ENCODE data around the gene FAM222A.

The FAM222A gene

DNA sequence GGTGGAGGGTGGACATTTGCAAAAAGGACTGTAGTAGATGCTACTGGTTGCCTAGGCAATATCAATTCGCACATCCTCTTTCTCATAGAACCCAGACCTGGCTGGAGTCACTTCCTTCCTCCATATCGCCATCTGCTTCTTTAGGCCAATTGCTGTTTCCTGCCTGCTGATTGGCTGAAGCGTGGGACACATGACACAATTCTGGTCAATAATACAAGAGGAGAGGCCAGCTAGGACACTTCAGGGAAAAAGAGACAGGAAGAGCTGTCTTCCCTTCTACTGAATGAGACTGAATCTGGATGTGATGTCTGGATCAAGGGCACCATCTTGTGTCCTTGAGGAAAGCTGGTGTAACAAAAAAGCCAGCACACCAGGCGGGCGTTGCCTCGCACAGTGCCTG, 65.8 kb downstream of the FAM222A start:
- DNase-seq = no peak

DNA sequence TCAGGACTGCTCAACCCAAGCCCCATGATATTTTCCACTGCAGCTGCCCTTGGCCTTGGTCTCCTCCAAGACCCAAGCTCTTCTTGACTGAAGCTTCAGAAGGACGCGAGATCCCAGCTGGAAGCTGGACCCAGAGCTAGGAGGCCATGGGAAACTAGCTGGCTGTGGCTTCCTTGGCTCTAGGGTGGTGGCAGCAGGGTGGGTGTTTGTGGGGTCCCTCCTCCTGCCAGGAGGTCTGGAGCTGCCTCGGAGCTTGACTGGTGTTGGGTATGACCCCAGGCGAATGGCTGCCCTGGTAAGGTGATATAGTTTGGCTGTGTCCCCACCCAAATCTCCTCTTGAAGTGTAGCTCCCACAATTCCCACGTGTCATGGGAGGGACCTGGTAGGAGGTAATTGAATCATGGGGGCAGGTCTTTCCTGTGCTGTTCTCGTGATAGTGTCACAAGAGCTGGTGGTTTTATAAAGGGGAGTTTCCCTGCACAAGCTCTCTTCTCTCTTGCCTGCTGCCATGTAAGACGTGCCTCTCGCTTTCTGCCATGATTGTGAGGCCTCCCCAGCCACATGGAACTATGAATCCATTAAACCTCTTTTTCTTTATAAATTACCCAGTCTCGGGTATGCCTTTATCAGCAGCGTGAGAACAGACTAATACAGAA, 68.2 kb downstream of the FAM222A start:
- DNase-seq = no peak

- no peak for DNase-seq
Observed at GRCh38 chr12:109782326-109782703, 68.7 kb downstream of the FAM222A start.

GRCh38 chr12:109783135-109783964, 69.7 kb downstream of the FAM222A start:
- no peak for DNase-seq

GRCh38 chr12:109783965-109784244, 70.3 kb downstream of the FAM222A start:
- no peak for DNase-seq

DNA sequence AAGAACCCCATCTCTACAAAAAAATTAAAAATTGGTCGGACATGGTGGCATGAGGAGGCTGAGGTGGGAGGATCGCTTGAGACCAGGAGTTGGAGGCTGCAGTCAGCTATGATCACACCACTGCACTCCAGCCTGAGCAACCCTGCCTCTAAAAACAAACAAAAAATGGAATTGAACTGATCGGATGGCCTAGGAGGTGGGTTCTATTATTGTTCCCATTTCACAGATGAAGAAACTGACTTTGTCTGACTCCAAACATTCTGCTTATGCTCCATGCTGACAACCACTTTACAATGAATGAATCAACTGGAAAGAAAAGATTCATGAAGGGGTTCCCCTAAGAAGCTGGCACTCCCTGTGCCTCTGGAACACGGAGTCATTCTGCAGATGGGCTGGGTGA, 72.2 kb downstream of the FAM222A start:
- no peak for DNase-seq

- no peak for DNase-seq
Observed at GRCh38 chr12:109786799-109787198, 73.2 kb downstream of the FAM222A start.

GRCh38 chr12:109789526-109790048, 76.0 kb downstream of the FAM222A start:
- DNase-seq = no peak

DNA sequence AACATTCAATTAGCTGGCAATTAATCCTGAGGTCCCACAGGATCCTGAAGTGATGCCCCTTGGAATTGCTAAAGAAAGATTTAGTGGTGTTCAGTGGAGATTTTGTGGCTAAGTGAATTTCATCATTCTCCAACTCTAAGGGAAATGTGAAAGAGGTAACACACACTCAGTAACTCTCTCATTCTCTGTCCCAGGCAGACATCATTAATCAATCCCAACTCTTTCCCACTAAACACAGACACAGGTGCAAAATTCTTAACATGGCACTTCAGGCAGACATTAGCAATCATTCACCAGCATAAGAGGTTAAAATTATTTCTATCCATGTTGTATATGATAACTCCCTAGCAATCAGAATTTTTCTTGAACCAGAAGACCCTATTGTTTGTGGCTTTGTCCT, 79.4 kb downstream of the FAM222A start:
- no peak for DNase-seq

DNA sequence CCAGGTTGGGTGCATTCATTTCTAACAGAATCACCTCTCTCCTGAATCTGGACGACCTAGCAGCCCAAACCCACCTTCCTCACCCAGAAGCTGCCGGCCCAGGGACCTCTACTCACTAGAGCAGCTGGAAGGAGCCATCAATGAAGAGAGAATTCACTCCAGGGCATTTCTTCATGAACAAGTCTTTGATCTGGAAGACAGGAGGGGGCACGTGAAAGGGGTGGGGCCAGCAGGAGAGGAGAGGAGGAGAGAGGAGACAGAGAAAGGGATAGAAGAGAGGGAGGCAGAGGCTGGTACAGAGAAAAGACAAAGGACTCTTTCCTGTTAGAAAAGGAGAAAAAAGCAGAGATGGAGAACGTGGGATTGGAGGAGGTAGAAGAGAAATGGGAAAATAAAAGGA, 79.8 kb downstream of the FAM222A start:
- DNase-seq = no peak

GRCh38 chr12:109793826-109794501, 80.3 kb downstream of the FAM222A start:
- DNase-seq = no peak

DNA sequence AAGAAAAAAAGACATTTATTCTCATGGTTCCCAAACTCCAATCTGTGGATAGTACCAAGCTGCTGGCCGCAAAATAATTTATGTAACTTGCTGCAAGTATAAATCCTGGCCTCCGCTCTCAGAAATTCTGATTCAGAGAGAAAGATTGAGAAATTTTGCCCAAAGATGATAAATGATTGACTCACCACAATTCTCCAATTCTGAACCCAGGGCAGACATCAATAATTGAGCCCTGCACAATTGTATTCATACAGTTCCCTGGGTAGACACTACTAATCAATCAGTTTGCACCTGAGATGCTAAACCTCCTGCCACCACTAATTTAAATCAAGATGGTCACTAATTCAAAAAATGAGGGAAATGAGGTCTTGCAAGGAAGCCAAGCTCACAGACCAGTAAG, 81.4 kb downstream of the FAM222A start:
- no peak for DNase-seq

GRCh38 chr12:109796057-109796456, 82.4 kb downstream of the FAM222A start:
- no peak for DNase-seq

DNA sequence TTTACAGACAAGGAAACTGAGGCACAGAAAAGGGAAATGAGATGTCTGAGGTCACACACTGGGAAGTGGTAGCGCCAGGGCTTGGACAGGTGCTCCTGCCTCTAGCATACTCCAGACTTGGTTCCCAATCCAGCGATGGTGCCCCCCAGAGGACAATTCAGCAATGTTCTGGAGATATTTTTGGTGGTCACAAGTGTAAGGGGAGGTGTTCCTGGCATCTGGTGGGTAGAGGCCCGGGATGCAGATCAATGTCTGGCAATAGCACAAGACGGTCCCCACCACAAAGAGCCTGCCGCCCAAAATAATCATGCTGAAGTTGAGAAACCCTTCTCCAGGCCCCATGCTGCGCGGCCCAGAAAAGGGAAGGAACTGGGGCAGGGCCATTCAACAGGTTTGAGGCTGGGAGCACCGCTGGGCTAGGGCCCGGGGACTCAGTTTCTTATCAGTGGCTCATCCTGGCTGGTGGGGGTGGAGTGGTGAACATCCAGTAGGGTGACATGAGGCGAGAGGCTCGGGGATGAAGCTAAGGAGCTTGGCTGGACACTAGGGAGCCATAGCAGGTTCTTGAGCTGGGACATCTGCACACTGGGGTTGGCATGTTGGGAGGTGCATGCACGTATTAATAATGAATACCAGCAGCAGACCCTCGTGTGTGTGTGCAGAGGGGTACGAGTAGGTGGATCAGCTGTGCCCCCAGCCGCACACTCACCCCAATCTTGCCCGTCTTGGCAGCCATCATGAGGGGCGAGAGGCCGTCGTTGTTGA, 84.5 kb downstream of the FAM222A start:
- no peak for DNase-seq

DNA sequence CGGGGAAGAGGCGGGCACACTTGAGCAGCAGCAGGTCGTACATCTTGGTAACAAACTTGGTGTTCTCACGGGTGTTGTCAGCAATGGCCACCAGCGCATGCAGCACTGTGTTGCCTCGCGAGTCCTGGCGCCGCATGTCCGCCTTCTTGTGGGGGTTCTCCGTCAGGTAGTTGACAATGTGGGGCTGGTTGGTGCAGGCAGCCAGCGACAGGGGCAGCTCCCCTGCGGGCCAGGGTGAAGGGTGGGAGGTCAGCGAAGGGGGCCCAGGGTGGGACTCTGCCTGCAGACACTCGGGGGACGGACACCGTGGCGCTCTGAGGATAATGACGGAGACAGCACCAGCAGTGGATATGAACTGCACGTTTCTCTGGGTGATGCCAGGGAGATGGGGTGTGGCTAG, 85.1 kb downstream of the FAM222A start:
- DNase-seq = no peak

- DNase-seq = no peak
Observed at GRCh38 chr12:109800536-109800935, 86.9 kb downstream of the FAM222A start.

- DNase-seq = no peak
Observed at GRCh38 chr12:109802828-109803227, 89.2 kb downstream of the FAM222A start.

DNA sequence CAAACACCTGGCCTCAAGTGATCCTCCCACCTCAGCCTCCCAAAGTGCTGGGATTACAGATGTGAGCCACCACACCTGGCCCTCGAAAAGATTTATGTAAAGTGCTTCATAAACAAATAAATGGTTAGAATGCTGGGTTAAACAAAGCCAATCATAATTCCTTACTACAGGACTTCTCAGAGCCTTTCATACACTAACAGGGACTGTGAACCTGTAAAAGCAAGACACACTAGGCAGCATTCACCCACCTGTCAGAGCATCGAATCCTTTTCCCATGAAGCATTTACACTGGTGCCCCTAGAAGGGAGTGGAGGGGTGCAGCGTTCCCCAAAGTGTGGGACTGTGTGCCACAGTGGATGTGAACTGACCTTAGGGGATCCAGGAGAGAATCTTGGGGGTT, 90.1 kb downstream of the FAM222A start:
- no peak for DNase-seq

DNA sequence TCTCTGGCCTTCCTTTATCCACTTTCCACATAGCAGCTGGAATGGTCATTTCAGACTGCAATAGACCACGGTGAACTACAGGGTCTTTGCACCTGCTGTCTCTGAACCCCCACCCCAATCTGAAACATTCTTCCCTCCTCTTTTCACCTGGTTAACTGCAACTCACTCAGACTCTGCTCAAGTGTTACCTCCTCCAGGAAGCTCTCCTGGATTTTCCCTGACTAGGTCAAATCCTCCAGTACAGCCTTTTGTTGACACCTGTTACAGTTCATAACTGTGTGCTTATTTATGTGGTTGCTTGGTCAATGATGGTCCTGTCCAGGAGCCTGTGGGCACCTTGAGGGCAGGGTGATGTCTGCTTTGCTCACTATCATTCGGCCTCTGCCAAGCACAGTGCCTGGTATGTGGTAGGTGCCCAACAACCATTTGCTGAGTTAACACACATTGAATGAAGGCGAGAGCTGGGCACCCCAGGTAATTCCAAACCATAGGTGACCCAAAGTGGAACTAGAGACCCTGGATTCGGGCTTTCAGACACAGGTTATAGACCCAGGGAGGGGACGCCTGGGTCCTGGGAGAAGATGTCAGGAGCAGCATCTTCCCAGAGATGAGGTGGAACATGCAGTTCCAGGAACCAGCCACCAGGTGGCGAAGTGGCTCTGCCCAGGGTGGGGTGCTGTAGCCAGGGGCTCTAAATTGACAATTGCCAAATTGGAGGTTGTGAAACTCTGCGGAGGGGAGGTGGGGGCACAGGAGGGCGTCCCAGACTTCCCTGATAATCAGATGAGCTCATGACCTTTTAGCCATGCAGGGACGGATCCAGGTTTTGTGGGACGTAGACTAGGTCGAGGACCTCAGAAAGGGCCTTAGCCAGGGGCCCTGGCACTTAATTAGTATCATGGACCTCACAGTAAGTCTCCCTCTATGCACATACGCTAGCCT, 91.5 kb downstream of the FAM222A start:
- DNase-seq = peak; percentile 62

DNA sequence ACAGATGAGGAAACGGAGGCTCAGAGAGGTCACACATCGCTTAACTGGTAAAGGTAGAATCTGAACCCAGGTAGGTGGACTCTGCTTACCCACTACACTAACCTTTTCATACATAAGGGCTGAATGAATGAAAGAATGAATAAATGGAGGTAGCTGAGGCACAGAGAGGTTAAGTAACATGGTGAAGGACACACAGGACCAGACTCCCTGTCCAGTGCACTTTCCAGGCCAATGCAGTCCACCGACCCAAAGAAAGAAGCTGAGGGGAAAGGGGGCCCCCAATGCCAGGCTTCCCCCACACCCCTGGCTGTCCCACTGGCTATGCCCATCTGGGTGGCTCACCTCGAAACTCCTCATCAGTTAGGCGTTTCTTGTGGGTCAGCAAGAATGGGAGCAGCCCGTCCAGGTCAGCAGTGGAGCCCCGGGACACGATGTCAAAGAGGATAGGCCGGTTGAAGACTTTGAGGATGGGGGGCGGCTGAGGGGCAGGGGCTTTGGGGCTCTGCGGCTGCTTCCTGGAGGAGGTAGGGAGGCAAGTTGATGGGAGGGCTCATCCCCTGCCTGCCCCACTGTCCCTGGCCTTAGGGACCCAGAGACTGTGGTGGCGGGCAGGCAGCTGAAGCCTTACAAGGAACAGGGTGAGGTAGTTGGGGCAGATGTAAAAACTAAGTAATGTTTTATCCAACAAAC, 94.5 kb downstream of the FAM222A start:
- DNase-seq = no peak

DNA sequence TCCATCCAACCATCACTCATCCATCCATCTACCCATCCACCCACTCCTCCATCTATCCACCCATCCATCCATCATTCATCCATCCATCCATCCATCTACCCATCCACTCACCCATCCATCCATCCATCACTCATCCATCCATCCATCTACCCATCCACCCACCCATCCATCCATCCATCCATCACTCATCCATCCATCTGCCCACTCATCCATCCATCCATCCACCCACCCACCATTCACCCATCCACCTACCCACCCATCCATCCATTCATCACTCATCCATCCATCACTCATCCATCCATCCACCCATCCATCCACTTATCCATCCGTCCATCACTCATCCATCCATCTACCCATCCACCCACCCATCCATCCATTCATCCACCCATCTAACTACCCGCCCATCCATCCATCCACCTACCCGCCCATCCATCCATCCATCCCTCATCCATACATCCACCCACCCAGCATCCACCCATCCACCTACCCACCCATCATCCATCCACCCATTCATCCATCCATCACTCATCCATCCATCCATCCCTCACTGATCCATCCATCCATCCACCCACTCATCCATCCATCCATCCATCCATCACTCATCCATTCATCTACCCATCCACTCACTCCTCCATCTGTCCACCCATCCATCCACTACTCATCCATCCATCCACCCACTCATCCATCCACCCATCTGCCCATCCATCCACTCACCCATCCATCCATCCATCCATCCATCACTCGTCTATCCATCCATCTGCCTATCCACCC, 95.4 kb downstream of the FAM222A start:
- no peak for DNase-seq
